ENCODE data around the gene SLAMF9. TPM values are rescaled to one million over a fixed set of nuclear protein-coding genes. Genes with fewer than 3 reads are reported as not detected.

SLAMF9 gene
- total and polyA plus RNA-seq, 2 of the 8 experiments (the other 6 are each of a cell fraction or from before 2014, with no cell fraction given), result not detected

GRCh38 chr1:159941141-159941540, 12.9 kb downstream of the SLAMF9 start:
- DNase-seq (ENCODE audit: low read depth in 1 of 2, low spot score in 2 of 2) (no peak), FAIRE-seq (no peak)
- H3K79me2 ChIP-seq (ENCODE audit: control insufficient read depth in 1 of 2, insufficient read depth in 2 of 2, low read length in 2 of 2), result peaks cover 3 to 12% of the 10 kb centered on the region in 2 experiments; a peak in 2 of 4 replicates
- H3K27ac ChIP-seq (ENCODE audit: low read depth, low read length), result no peak overlapping the region
- H2AFZ ChIP-seq (ENCODE audit: low read length), result no peak overlapping the region
- WGBS, 2 experiments (ENCODE audit: extremely low coverage in 1 of 2, insufficient coverage in 1 of 2, insufficient read length in 1 of 2, insufficient replicate concordance in 2 of 2, low coverage in 1 of 2, low lambda C conversion rate in 2 of 2, missing lambda C conversion rate in 1 of 2), result 82% methylated on average over 5 of the region's 5 CpGs; no CpG with 5 or more reads in 1 of the 2 experiments
- H2BK120ac ChIP-seq (replicated peaks; ENCODE audit: low read depth, low read length), result no peak overlapping the region
- no peak overlapping the region for H2BK15ac ChIP-seq (ENCODE audit: low read length)
- H3K36me3 ChIP-seq (ENCODE audit: control insufficient read depth in 2 of 4, insufficient read depth in 4 of 4, low read length in 3 of 4), result peaks cover 0 to 12% (median 1%) of the 10 kb centered on the region in 4 experiments; a peak in 5 of 8 replicates
- no peak overlapping the region for H2BK20ac ChIP-seq (ENCODE audit: low read length)
- H3K14ac ChIP-seq (ENCODE audit: insufficient read length), result no peak overlapping the region
- no peak overlapping the region for H2BK12ac ChIP-seq (ENCODE audit: low read depth, low read length)
- H3K23me2 ChIP-seq (ENCODE audit: low read depth, low read length), result peaks cover 9% of the 10 kb centered on the region; the same call in 1 of the 2 replicates
- TF ChIP-seq SIN3A (conservative IDR thresholded peaks at IDR 0.05 in 1 of 2, IDR thresholded peaks at IDR 0.05 in 1 of 2; ENCODE audit: low read depth in 1 of 2, low read length in 2 of 2) (0 out of 4 replicates have a peak, but pooled peaks of 1 of the 2 experiments have one; percentile 45), CTCF (IDR thresholded peaks at IDR 0.05; ENCODE audit: control extremely low read depth in 1 of 3, insufficient read depth in 1 of 3, low read depth in 1 of 3, low read length in 3 of 3) (no peak)
- H3K18ac ChIP-seq (ENCODE audit: extremely low read depth, low read length), result no peak overlapping the region; the same call in 1 of the 2 replicates
- H3K56ac ChIP-seq (replicated peaks; ENCODE audit: insufficient read length, low read depth, low read length), result no peak overlapping the region
- no peak overlapping the region for H3K23ac ChIP-seq (ENCODE audit: insufficient read length)
- no peak overlapping the region for H4K8ac ChIP-seq (ENCODE audit: extremely low read depth, insufficient read depth, low read length)
- H4K91ac ChIP-seq (replicated peaks; ENCODE audit: insufficient read length, low read length), result peak overlapping the region; percentile 22
- H3K27me3 ChIP-seq (replicated peaks in 1 of 4; ENCODE audit: control insufficient read depth in 3 of 4, extremely low read depth in 1 of 4, insufficient read depth in 3 of 4, low read length in 3 of 4), result no peaks in the 10 kb centered on the region
- no peaks in the 10 kb centered on the region for H4K20me1 ChIP-seq (replicated peaks in 1 of 2; ENCODE audit: control insufficient read depth in 1 of 2, insufficient read depth in 2 of 2, low read length in 2 of 2)
- ChIA-PET CTCF (ENCODE audit: partially characterized antibody) (interaction anchor here (1.0 to 35.5 kb wide), 7 partner anchors 9 to 142 kb away, joined by 3 to 696 read pairs (median 15); partner anchors contain the start of genes IGSF9 and SLAMF9), POLR2A (ENCODE audit: partially characterized antibody) (interaction anchor here (0.7 to 6.0 kb wide), 3 partner anchors 11 to 64 kb away, joined by 3 to 41 read pairs (median 9); no protein-coding TSS in a partner anchor)
- H3K4me3 ChIP-seq (ENCODE audit: extremely low read depth in 1 of 4, insufficient read depth in 2 of 4, low read depth in 3 of 4, low read length in 4 of 4), result no peak overlapping the region
- H3K79me1 ChIP-seq (ENCODE audit: low read depth, low read length), result peaks cover 2% of the 10 kb centered on the region; the same call in 1 of the 2 replicates
- H2AK5ac ChIP-seq (ENCODE audit: low read depth, low read length), result no peak overlapping the region
- no peak overlapping the region for H3K4ac ChIP-seq (replicated peaks; ENCODE audit: insufficient read length, low read depth, low read length)
- peak overlapping the region in 1 of 4 experiments; percentile 1; a peak in 2 of 7 replicates for H3K9ac ChIP-seq (replicated peaks in 1 of 4; ENCODE audit: extremely low read depth in 1 of 4, low read depth in 3 of 4, low read length in 3 of 4)
- H3K4me1 ChIP-seq (replicated peaks in 1 of 4; ENCODE audit: control insufficient read depth in 3 of 4, insufficient read depth in 4 of 4, low read length in 3 of 4), result peaks cover 0 to 26% (median 19%) of the 10 kb centered on the region in 4 experiments; a peak in 6 of 7 replicates
- no peak overlapping the region; a peak in 1 of 4 replicates for H3K4me2 ChIP-seq (ENCODE audit: insufficient read depth in 1 of 2, low read depth in 2 of 2, low read length in 2 of 2)
- no peak overlapping the region for H2BK5ac ChIP-seq (ENCODE audit: low read depth, low read length)
- no peaks in the 10 kb centered on the region for H3K9me3 ChIP-seq (ENCODE audit: insufficient read depth in 2 of 2, low read depth in 1 of 2, low read length in 1 of 2)
- no peak overlapping the region for H4K5ac ChIP-seq (ENCODE audit: insufficient read length, low read depth, low read length)

Data from H1 (cell line).